Mucosa of descending colon (tissue), 3 donors: ENCODE results near the gene BEST3. TPM values are rescaled to one million over a fixed set of nuclear protein-coding genes. Genes with fewer than 3 reads are reported as not detected.

Experiments
- ATAC-seq: fragments of 200-7000 bp; cut with Tn5 transposase; one replicate; pipeline ENCODE4 v1.9.1; 2020; ENCODE audit warnings: mild to moderate bottlenecking, moderate library complexity
- DNase-seq, 3 donors: peaks; one replicate each; pipeline ENCODE4 v3.0.0-alpha.2; 2020
- H3K36me3 ChIP-seq: fragments of 200-600 bp; one replicate; pipeline ENCODE4 v1.8.0; 2021; ENCODE audit warnings: low read depth, mild to moderate bottlenecking
- H3K4me1 ChIP-seq: fragments of 200-600 bp; one replicate; pipeline ENCODE4 v1.8.0; 2021; ENCODE audit warnings: low read depth, mild to moderate bottlenecking
- H3K4me3 ChIP-seq: fragments of 200-600 bp; one replicate; pipeline ENCODE4 v1.8.0; 2021; ENCODE audit warnings: mild to moderate bottlenecking
- H3K9me3 ChIP-seq: fragments of 200-600 bp; one replicate; pipeline ENCODE4 v1.8.0; 2021; ENCODE audit warnings: mild to moderate bottlenecking
- intact Hi-C, 2 donors: fragments of 100-400 bp; cut with DNase I in 1 of 2; cut with micrococcal nuclease in 1 of 2; formaldehyde crosslinking; loops; one replicate each; pipeline versions ENCODE4 v1.11.0 to v1.11.1; 2022; cut with DNase I, micrococcal nuclease
- total RNA-seq, 3 donors: library from RNA; stranded (reverse); fragmentation: NEBNext Ultra II Directional in 2 of 3; extraction: Animal tissue kit (Norgen Biotek cat#: 25700) in 2 of 3; gene quantifications; one replicate each; pipeline versions ENCODE4 v1.2.1 to v1.2.4, GENCODE V29; 2021 to 2023
- TF ChIP-seq, protein P1 (sequence below): fragments of 200-600 bp; IDR thresholded peaks from one replicate; pipeline ENCODE4 v1.8.0; 2022; ENCODE audit warnings: antibody characterized with exemption, mild to moderate bottlenecking
- donor health status: DM: no; HTN: no; CAD: no; lungs with moderate emphysema.
- donor health status: DM: no; HTN: no; CAD: no.
- donor health status: DM: no; HTN: yes; CAD: no.

BEST3 gene
- total RNA-seq, 3 donors from 2014 or later, result 0.09 to 0.27 TPM; not detected in 1

DNA sequence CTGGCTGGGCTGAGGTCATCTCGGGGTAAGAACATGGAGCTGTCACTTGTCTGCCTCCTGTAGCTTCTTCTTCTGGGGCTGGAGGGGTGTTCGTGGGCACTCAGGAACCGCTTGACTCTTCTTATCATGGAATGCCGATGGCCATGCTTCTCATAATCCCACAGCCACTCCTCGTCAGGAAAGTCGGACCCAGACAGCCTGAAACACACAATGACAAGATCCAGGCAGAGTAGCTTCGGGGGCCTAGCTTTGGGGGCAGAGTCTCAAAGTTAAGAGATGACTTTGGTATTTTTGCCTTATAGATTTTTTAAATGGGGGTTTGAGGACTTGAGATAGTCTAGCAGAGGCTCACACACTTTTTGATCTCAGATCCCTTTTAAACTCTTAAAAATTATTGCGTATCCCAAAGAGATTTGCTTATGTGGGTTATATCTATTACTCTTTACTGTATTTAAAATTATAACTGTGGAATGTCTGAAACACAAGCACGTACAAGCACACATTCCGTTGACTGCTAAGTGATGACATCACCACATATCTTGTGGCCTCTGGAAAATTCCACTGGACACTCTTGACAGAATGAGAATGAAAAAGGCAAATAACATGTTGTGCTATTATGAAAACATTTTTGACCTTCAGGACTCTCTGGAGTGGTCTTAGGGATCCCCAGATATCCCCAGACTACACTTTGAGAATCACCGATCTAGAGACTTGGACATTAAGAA lies 43.3 kb downstream of the BEST3 start:
- Histone ChIP-seq H3K36me3 (no peaks in the 10 kb centered on the region), H3K4me1 (no peaks in the 10 kb centered on the region), H3K9me3 (no peaks in the 10 kb centered on the region), H3K4me3 (no peak overlapping the region)
- DNase-seq, result no peak
- TF ChIP-seq, protein P1, sequence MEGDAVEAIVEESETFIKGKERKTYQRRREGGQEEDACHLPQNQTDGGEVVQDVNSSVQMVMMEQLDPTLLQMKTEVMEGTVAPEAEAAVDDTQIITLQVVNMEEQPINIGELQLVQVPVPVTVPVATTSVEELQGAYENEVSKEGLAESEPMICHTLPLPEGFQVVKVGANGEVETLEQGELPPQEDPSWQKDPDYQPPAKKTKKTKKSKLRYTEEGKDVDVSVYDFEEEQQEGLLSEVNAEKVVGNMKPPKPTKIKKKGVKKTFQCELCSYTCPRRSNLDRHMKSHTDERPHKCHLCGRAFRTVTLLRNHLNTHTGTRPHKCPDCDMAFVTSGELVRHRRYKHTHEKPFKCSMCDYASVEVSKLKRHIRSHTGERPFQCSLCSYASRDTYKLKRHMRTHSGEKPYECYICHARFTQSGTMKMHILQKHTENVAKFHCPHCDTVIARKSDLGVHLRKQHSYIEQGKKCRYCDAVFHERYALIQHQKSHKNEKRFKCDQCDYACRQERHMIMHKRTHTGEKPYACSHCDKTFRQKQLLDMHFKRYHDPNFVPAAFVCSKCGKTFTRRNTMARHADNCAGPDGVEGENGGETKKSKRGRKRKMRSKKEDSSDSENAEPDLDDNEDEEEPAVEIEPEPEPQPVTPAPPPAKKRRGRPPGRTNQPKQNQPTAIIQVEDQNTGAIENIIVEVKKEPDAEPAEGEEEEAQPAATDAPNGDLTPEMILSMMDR, result no peak
- ATAC-seq, result no peak
- intact Hi-C loops, result no loop called here

DNA sequence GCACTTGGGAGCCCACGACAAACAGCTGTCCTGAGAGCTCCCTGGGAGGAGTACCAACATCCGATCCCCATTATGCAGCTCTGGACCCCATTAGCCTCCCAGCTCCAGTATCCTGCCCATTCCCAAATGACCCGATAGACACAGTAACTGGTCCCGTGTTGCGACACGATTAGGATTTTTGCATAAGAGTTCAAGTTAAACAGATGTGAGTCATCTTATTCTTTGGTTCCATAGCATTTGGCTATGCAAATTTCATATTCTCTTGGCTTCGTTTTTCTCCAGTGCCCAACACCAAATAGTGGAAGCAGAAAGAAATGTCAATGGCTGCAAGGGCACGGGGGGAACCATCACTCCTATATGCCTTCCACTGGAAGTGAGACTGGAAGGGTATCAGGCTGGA lies 45.4 kb downstream of the BEST3 start:
- DNase-seq (no peak), ATAC-seq (no peak)
- intact Hi-C loops, result no loop called here
- TF ChIP-seq, protein P1, result no peak
- no peak overlapping the region for H3K4me3 ChIP-seq
- no peaks in the 10 kb centered on the region for H3K4me1 ChIP-seq
- no peaks in the 10 kb centered on the region for H3K9me3 ChIP-seq
- no peaks in the 10 kb centered on the region for H3K36me3 ChIP-seq

DNA sequence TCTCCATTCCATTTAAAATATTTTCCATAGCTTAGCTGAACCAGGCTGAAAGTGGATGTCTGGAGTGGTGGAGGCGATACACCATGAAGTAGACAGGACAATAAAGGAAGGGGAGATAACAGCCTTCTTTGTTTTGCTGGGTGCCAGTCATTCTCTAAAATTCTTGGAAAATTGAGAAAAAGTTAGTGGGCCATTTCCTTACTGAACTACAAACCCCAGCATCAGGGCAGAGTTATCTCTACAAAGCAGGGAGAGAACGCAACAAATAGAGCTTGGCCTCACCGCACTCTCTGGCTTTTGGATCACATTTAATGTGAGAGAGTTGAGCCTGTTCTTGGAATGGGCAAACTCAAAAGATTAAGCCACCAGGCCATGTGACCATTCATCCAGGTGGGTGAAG lies 47.2 kb downstream of the BEST3 start:
- no peaks in the 10 kb centered on the region for H3K4me1 ChIP-seq
- no peaks in the 10 kb centered on the region for H3K36me3 ChIP-seq
- ATAC-seq (no peak), DNase-seq (no peak)
- no peaks in the 10 kb centered on the region for H3K9me3 ChIP-seq
- TF ChIP-seq, protein P1, result no peak
- H3K4me3 ChIP-seq, result no peak overlapping the region
- intact Hi-C loops, result no loop called here

DNA sequence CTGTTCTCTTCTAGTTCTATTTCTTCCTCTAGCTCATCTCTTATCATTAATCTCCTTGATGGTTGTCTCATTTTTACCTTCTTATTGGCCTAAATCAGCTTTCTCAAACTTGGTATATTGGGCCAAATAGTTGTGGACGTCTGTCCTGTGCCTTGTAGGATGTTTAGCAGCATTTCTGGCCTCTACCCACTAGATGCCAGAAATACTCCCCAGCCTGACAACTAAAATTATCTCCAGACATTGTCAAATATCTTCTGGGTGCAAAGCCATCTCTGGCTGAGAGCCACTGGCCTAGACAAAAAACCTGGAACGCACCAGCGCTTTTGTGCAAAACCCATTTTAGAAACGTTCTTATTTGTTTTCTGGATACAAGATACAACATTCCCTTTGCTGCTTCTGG lies 49.6 kb downstream of the BEST3 start:
- Histone ChIP-seq H3K9me3 (no peaks in the 10 kb centered on the region), H3K4me3 (no peak overlapping the region), H3K36me3 (no peaks in the 10 kb centered on the region), H3K4me1 (no peaks in the 10 kb centered on the region)
- TF ChIP-seq, protein P1, result no peak
- ATAC-seq (no peak), DNase-seq (no peak)
- intact Hi-C loops, result no loop called here

DNA sequence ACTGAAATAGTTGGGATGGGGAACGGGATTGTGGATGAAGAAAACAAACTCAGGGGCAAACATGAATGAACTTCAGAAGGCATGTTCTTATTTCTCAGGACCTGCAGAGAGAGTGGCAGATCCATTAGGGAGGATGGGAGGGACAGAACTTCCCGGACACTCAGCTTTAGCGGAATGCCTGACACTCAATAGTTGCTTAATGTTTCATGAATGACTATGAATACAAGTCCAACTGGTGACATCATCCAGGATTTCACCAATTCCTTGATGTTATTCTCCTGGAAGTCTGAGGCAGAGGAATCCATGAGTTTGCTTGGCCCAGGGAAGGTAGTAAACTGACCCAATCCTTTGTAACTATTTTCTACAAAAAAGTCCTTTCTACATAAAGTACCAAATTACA lies 50.6 kb downstream of the BEST3 start:
- DNase-seq (no peak), ATAC-seq (no peak)
- TF ChIP-seq, protein P1, result no peak
- no peaks in the 10 kb centered on the region for H3K9me3 ChIP-seq
- intact Hi-C loops, result no loop called here
- no peaks in the 10 kb centered on the region for H3K36me3 ChIP-seq
- no peaks in the 10 kb centered on the region for H3K4me1 ChIP-seq
- no peak overlapping the region for H3K4me3 ChIP-seq

DNA sequence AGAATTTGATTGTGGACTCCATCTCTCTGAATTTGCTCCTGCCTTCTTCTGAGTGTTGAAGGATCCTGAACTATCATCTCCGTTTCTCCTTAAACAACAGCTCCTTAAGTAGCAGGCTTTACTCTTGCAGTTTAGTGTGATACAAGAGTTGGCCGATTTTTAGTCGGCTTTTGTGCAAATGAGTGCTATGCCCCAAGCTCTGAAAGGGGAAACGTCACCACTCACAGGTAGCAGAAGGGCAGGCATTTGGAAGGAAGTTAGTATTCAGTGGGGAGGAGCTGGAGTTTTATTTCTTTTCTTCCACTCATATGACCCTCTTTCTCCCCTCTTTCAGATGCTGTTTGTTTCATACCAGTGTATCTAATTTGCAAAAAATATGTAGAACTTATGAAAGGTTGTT lies 51.9 kb downstream of the BEST3 start:
- ATAC-seq (no peak), DNase-seq (no peak)
- no peaks in the 10 kb centered on the region for H3K9me3 ChIP-seq
- TF ChIP-seq, protein P1, result no peak
- H3K4me3 ChIP-seq, result no peak overlapping the region
- H3K36me3 ChIP-seq, result no peaks in the 10 kb centered on the region
- intact Hi-C loops, result no loop called here
- H3K4me1 ChIP-seq, result no peaks in the 10 kb centered on the region
